Measurements from ENCODE around the gene BACH2. TPM values are rescaled to one million over a fixed set of nuclear protein-coding genes. Genes with fewer than 3 reads are reported as not detected.

Gene BACH2
- total and polyA plus RNA-seq, 9 of the 15 experiments (the other 6 are each of a cell fraction or from before 2014, with no cell fraction given) = 0.06 to 3.1 (median 0.59) TPM

GRCh38 chr6:90003069-90003795, 293.4 kb downstream of the BACH2 start:
- DNase-seq (ENCODE audit: extremely low read depth in 1 of 4, low spot score in 3 of 4) = no peak
- ChIA-PET CTCF (ENCODE audit: low intra/inter-chr PET ratio) (no interaction called here), POLR2A (no interaction called here)
- TF ChIP-seq ZKSCAN3 (CRISPR knock-in tag; IDR thresholded peaks at IDR 0.05) = no peak
- no peak for TF ChIP-seq ZFP30 (CRISPR knock-in tag; IDR thresholded peaks at IDR 0.05; ENCODE audit: borderline replicate concordance)
- TF ChIP-seq CBFB (CRISPR knock-in tag; IDR thresholded peaks at IDR 0.05) = no peak
- no peak for TF ChIP-seq ELF4 (CRISPR knock-in tag; IDR thresholded peaks at IDR 0.05)
- no peak for TF ChIP-seq HSF4 (CRISPR knock-in tag; IDR thresholded peaks at IDR 0.05; ENCODE audit: borderline replicate concordance)
- TF ChIP-seq CBFA2T3 (IDR thresholded peaks at IDR 0.05) = no peak
- intact Hi-C loops (cut with micrococcal nuclease) = no loop called here
- H3K4me2 ChIP-seq (ENCODE audit: insufficient read depth, low read length) = no peak overlapping the region
- in situ Hi-C loops (cut with MboI) = no loop called here
- ATAC-seq = no peak
- H3K27me3 ChIP-seq (ENCODE audit: control insufficient read depth in 2 of 2, insufficient read depth in 2 of 2, low read length in 2 of 2) = no peaks in the 10 kb centered on the region
- H3K4me3 ChIP-seq = no peak overlapping the region
- H3K79me2 ChIP-seq (ENCODE audit: control insufficient read depth, insufficient read depth, low read length) = no peaks in the 10 kb centered on the region
- no peak overlapping the region for H3K9ac ChIP-seq (ENCODE audit: insufficient read depth in 1 of 2, low read depth in 2 of 2, low read length in 2 of 2)
- 12% methylated on average over 5 of the region's 5 CpGs for WGBS (ENCODE audit: insufficient coverage, low coverage, missing lambda C conversion rate)
- no peak overlapping the region for H3K27ac ChIP-seq (ENCODE audit: extremely low read depth, low read depth, low read length)
- H2AFZ ChIP-seq (ENCODE audit: low read depth, low read length) = no peak overlapping the region
- BruUV-seq (replicated peaks) = no TSS peak
- FAIRE-seq = no peak
- no peaks in the 10 kb centered on the region for H3K9me1 ChIP-seq (ENCODE audit: control insufficient read depth, insufficient read depth, low read length)
- H3K36me3 ChIP-seq (ENCODE audit: control insufficient read depth, insufficient read depth, low read length) = no peaks in the 10 kb centered on the region
- no peaks in the 10 kb centered on the region for H3K9me3 ChIP-seq (replicated peaks; ENCODE audit: control insufficient read depth, insufficient read depth, low read depth, low read length)
- H4K20me1 ChIP-seq (replicated peaks; ENCODE audit: control insufficient read depth, insufficient read depth, low read length) = no peaks in the 10 kb centered on the region
- no peaks in the 10 kb centered on the region for H3K4me1 ChIP-seq (replicated peaks in 1 of 2; ENCODE audit: control insufficient read depth in 2 of 2, insufficient read depth in 2 of 2, low read length in 2 of 2)

Data from K562 (cell line).